ENCODE results near the gene PCSK4.
A peak's percentile ranks its signal among the peaks of the same experiment; 100 is the strongest.

Gene PCSK4

GRCh38 chr19:1511318-1512317 is 21.5 kb upstream of the PCSK4 start:
- TF ChIP-seq, protein P1, sequence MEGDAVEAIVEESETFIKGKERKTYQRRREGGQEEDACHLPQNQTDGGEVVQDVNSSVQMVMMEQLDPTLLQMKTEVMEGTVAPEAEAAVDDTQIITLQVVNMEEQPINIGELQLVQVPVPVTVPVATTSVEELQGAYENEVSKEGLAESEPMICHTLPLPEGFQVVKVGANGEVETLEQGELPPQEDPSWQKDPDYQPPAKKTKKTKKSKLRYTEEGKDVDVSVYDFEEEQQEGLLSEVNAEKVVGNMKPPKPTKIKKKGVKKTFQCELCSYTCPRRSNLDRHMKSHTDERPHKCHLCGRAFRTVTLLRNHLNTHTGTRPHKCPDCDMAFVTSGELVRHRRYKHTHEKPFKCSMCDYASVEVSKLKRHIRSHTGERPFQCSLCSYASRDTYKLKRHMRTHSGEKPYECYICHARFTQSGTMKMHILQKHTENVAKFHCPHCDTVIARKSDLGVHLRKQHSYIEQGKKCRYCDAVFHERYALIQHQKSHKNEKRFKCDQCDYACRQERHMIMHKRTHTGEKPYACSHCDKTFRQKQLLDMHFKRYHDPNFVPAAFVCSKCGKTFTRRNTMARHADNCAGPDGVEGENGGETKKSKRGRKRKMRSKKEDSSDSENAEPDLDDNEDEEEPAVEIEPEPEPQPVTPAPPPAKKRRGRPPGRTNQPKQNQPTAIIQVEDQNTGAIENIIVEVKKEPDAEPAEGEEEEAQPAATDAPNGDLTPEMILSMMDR (IDR thresholded peaks at IDR 0.05; ENCODE audit: low read depth, low read length), result no peak
- DNase-seq (ENCODE audit: extremely low read depth, low read depth), result no peak

- TF ChIP-seq, protein P1 (IDR thresholded peaks at IDR 0.05; ENCODE audit: low read depth, low read length), result no peak
- DNase-seq (ENCODE audit: extremely low read depth, low read depth), result no peak
These were observed 20.7 kb upstream of the PCSK4 start for GRCh38 chr19:1510807-1511206.

DNA sequence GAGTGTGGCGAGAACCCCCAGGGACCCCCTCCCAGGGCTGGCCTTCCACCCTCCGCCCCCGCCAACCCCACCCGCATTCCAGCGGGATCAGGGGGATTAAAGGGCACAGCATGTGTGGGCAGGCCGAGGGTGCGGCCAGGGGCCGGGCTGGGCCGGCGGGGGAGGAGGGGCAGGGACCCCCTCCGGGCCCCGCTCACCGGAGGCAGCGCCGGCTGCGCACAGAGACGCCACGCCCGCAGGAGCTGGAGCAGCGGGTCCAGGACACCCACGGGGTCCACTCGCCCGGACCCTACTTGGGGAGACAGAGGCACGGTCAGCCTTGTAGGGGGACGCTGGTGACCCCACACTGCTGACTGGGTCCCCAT is 20.3 kb upstream of the PCSK4 start:
- no peak for DNase-seq (ENCODE audit: extremely low read depth, low read depth)
- TF ChIP-seq, protein P1 (IDR thresholded peaks at IDR 0.05; ENCODE audit: low read depth, low read length), result no peak

GRCh38 chr19:1509602-1510441 is 19.7 kb upstream of the PCSK4 start:
- DNase-seq (ENCODE audit: extremely low read depth, low read depth), result no peak
- TF ChIP-seq, protein P1 (IDR thresholded peaks at IDR 0.05; ENCODE audit: low read depth, low read length), result no peak

DNA sequence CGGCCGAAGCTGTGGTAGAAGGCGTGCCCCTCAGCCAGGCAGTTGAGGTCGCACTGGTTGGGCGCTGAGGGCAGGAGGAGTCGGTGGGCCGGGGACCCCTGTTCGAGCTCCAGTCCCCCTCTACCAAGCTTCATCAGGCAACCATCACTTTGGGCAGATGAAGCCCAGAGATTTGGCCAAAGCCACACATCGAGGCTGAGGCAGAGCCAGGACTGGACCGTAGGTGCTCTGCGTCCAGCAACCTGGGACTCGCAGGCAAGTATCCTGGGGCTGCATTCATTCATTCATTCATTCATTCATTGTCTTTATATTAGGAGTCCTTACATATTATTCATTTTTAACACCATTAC is 18.3 kb upstream of the PCSK4 start:
- TF ChIP-seq, protein P1 (IDR thresholded peaks at IDR 0.05; ENCODE audit: low read depth, low read length), result no peak
- no peak for DNase-seq (ENCODE audit: extremely low read depth, low read depth)

GRCh38 chr19:1507763-1508506 is 17.8 kb upstream of the PCSK4 start:
- peak; percentile 93 for DNase-seq (ENCODE audit: extremely low read depth, low read depth)
- TF ChIP-seq, protein P1 (IDR thresholded peaks at IDR 0.05; ENCODE audit: low read depth, low read length), result no peak
